HepG2 (cell line): ENCODE results near the gene SAP25. TPM values are rescaled to one million over a fixed set of nuclear protein-coding genes. Genes with fewer than 3 reads are reported as not detected.
A peak's percentile ranks its signal among the peaks of the same experiment; 100 is the strongest.

Source experiments
- AKAP8 ChIP-seq: sonication (generic); formaldehyde crosslinking; IDR thresholded peaks from 2 replicates; pipeline ENCODE4 v1.5.1; 2020; ENCODE audit warnings: mild to moderate bottlenecking, missing genetic modification reagents
- ATAD3A ChIP-seq: sonication (generic); formaldehyde crosslinking; IDR thresholded peaks from 2 replicates; pipeline ENCODE4 v1.4.0; 2020; ENCODE audit warnings: missing genetic modification reagents
- ATF5 ChIP-seq: sonication (generic); formaldehyde crosslinking; IDR thresholded peaks from 2 replicates; pipeline ENCODE4 v1.4.0; 2020; ENCODE audit warnings: mild to moderate bottlenecking, low read depth, missing genetic modification reagents
- CREM ChIP-seq, 2 experiments: sonication (generic) in 1 of 2; formaldehyde crosslinking in 1 of 2; IDR thresholded peaks; 2 replicates each; pipeline versions ENCODE4 v1.4.0 to v1.6.1; 2016 to 2020; ENCODE audit warnings: antibody characterized with exemption in 1 of 2, mild to moderate bottlenecking in 1 of 2, missing genetic modification reagents in 1 of 2
- FOXC1 ChIP-seq: sonication (generic); formaldehyde crosslinking; IDR thresholded peaks from 2 replicates; pipeline ENCODE4 v1.8.0; 2022; ENCODE audit warnings: mild to moderate bottlenecking, missing genetic modification reagents, borderline replicate concordance
- FOXK1 ChIP-seq: sonication (generic); formaldehyde crosslinking; IDR thresholded peaks from 2 replicates; pipeline ENCODE4 v1.4.0; 2020; ENCODE audit warnings: low read depth, missing genetic modification reagents, borderline replicate concordance
- HNF4A ChIP-seq: sonication (generic); formaldehyde crosslinking; IDR thresholded peaks from 2 replicates; pipeline ENCODE4 v1.4.0; 2020; ENCODE audit warnings: missing genetic modification reagents
- HNRNPL ChIP-seq: fragments of 200-400 bp; formaldehyde crosslinking; IDR thresholded peaks from 2 replicates; pipeline ENCODE4 v1.6.1; 2017; ENCODE audit warnings: mild to moderate bottlenecking, low read depth, low read length
- SOX13 ChIP-seq, 3 experiments: fragments of 450-650 bp in 1 of 3; sonication (generic) in 1 of 3; formaldehyde crosslinking in 1 of 3; IDR thresholded peaks in 2 of 3; conservative IDR thresholded peaks in 1 of 3; 2 replicates each; pipeline versions ENCODE4 v1.5.0 to v1.6.1; 2016 to 2020; ENCODE audit warnings: antibody characterized with exemption in 1 of 3, mild to moderate bottlenecking in 1 of 3, missing compliant biosample characterization in 1 of 3, missing genetic modification reagents in 1 of 3, moderate library complexity in 1 of 3
- SOX5 ChIP-seq: IDR thresholded peaks from 2 replicates; pipeline ENCODE4 v1.6.1; 2016; ENCODE audit warnings: borderline replicate concordance
- ZNF225 ChIP-seq: sonication (generic); formaldehyde crosslinking; IDR thresholded peaks from 2 replicates; pipeline ENCODE4 v1.4.0; 2020; ENCODE audit warnings: mild to moderate bottlenecking, missing genetic modification reagents
- ZNF44 ChIP-seq: sonication (generic); formaldehyde crosslinking; IDR thresholded peaks from 2 replicates; pipeline ENCODE4 v1.5.1; 2020; ENCODE audit warnings: mild to moderate bottlenecking, missing genetic modification reagents
- ZNF501 ChIP-seq: sonication (generic); formaldehyde crosslinking; IDR thresholded peaks from 2 replicates; pipeline ENCODE4 v1.5.1; 2020; ENCODE audit warnings: mild to moderate bottlenecking, moderate library complexity, missing genetic modification reagents
- polyA plus RNA-seq, 8 experiments: library from polyadenylated mRNA; depleted of rRNA in 3 of 8; stranded (reverse) in 7 of 8; unstranded in 1 of 8; fragments of >200 nt; fragmentation: Illumina TruSeq in 4 of 8; extraction: Trizol in 4 of 8; gene quantifications; 2 replicates each; pipeline versions ENCODE4 v1.2.1 to v1.2.3, GENCODE V29; 2011 to 2016; ENCODE audit warnings: low read depth in 4 of 8, missing spikeins in 1 of 8, mixed read lengths in 1 of 8; ENCODE audit not compliant: insufficient read depth in 1 of 8
- total RNA-seq, 5 experiments: library from RNA; depleted of rRNA; stranded (reverse); fragments of >200 nt; fragmentation: Illumina TruSeq; extraction: Trizol; gene quantifications; 2 replicates each; pipeline ENCODE4 v1.2.3, GENCODE V29; 2016; ENCODE audit warnings: low read depth in 1 of 5
- TF ChIP-seq, protein P1 (sequence below): sonication (generic); formaldehyde crosslinking; IDR thresholded peaks from 2 replicates; pipeline ENCODE4 v1.5.1; 2020; ENCODE audit warnings: mild to moderate bottlenecking, missing genetic modification reagents, moderate library complexity
- TF ChIP-seq, protein P2 (sequence below): IDR thresholded peaks from 2 replicates; pipeline ENCODE4 v1.6.1; 2016; ENCODE audit warnings: missing compliant biosample characterization, missing genetic modification reagents, borderline replicate concordance
- TF ChIP-seq, protein P3 (sequence below): sonication (generic); formaldehyde crosslinking; IDR thresholded peaks from 2 replicates; pipeline ENCODE4 v1.4.0; 2020; ENCODE audit warnings: mild to moderate bottlenecking, missing genetic modification reagents
- TF ChIP-seq, protein P4 (sequence below), 2 experiments: IDR thresholded peaks; 2 replicates each; pipeline ENCODE4 v1.6.1; 2011 to 2012; ENCODE audit warnings: low read length in 2 of 2, borderline replicate concordance in 1 of 2, low read depth in 1 of 2, mild to moderate bottlenecking in 1 of 2, moderate library complexity in 1 of 2

Gene SAP25
- total and polyA plus RNA-seq, 2 of the 13 experiments (the other 11 are each of a cell fraction or from before 2014, with no cell fraction given) = 0.15 to 0.20 TPM

DNA sequence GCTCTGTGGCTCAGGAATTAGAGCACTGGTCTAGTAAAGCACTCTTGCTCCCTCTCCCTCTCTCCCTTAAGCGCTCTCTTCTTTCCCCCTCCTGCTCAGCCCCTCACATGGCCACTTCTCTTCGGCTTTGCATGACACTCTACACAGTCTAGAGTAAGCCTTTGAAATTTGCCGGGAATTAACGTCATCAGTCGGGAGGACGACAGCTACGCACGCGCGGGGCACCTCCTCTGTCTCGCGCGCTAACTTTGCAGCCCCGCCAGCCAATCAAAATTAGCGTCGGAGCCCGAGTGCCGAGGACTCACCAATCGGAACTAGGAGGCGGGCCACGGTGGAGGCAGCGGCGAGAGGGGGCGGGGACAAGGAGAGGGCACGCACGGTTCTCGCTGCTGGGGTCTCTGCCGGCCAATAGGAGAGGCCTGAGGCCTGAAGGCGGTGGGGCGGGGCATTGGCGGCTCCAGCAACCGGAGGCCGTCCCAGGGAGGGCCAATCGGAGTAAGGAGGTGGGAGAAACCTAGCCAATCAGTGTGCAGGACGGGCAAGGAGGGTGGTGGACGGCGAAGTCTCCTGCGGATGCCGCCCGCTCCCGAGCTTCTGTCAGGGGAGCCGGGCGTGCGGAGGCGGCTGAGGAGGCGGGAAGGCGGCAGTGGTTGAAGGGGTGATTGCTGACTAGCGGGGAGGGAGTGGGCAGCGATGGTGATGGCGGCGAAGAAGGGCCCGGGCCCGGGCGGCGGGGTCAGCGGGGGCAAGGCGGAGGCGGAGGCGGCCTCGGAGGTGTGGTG, 34.9 kb downstream of the SAP25 start, which contains the start of gene AGFG2 (continued):
- TF ChIP-seq ATF5 (0 out of 2 replicates have a peak, but pooled peaks have one; percentile 21), ZNF225 (CRISPR knock-in tag) (peak; percentile 94; the same call in 1 of the 2 replicates), FOXC1 (CRISPR knock-in tag) (peak; percentile 79), HNRNPL (peak; percentile 36; the same call in 1 of the 2 replicates), SOX13 (IDR thresholded peaks at IDR 0.05) (0 out of 2 replicates have a peak, but pooled peaks have one; percentile 26), SOX13 (CRISPR knock-in tag; conservative IDR thresholded peaks at IDR 0.05 in 1 of 2, IDR thresholded peaks at IDR 0.05 in 1 of 2) (0 out of 4 replicates have a peak, but pooled peaks of 1 of the 2 experiments have one; percentile 24), CREM (IDR thresholded peaks at IDR 0.05) (peak; percentile 94), CREM (CRISPR knock-in tag; IDR thresholded peaks at IDR 0.05) (no peak), ATAD3A (CRISPR knock-in tag) (no peak), FOXK1 (CRISPR knock-in tag) (0 out of 2 replicates have a peak, but pooled peaks have one; percentile 41), ZNF44 (CRISPR knock-in tag) (no peak), SOX5 (CRISPR knock-in tag) (peak; percentile 7; the same call in 1 of the 2 replicates), HNF4A (CRISPR knock-in tag) (no peak), AKAP8 (CRISPR knock-in tag) (no peak; the same call in 1 of the 2 replicates), ZNF501 (CRISPR knock-in tag) (peak; percentile 84)
- TF ChIP-seq, protein P1, sequence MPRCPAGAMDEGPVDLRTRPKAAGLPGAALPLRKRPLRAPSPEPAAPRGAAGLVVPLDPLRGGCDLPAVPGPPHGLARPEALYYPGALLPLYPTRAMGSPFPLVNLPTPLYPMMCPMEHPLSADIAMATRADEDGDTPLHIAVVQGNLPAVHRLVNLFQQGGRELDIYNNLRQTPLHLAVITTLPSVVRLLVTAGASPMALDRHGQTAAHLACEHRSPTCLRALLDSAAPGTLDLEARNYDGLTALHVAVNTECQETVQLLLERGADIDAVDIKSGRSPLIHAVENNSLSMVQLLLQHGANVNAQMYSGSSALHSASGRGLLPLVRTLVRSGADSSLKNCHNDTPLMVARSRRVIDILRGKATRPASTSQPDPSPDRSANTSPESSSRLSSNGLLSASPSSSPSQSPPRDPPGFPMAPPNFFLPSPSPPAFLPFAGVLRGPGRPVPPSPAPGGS (CRISPR knock-in tag) = 0 out of 2 replicates have a peak, but pooled peaks have one; percentile 29
- TF ChIP-seq, protein P2, sequence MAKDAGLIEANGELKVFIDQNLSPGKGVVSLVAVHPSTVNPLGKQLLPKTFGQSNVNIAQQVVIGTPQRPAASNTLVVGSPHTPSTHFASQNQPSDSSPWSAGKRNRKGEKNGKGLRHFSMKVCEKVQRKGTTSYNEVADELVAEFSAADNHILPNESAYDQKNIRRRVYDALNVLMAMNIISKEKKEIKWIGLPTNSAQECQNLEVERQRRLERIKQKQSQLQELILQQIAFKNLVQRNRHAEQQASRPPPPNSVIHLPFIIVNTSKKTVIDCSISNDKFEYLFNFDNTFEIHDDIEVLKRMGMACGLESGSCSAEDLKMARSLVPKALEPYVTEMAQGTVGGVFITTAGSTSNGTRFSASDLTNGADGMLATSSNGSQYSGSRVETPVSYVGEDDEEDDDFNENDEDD (CRISPR knock-in tag) = peak; percentile 99
- TF ChIP-seq, protein P3, sequence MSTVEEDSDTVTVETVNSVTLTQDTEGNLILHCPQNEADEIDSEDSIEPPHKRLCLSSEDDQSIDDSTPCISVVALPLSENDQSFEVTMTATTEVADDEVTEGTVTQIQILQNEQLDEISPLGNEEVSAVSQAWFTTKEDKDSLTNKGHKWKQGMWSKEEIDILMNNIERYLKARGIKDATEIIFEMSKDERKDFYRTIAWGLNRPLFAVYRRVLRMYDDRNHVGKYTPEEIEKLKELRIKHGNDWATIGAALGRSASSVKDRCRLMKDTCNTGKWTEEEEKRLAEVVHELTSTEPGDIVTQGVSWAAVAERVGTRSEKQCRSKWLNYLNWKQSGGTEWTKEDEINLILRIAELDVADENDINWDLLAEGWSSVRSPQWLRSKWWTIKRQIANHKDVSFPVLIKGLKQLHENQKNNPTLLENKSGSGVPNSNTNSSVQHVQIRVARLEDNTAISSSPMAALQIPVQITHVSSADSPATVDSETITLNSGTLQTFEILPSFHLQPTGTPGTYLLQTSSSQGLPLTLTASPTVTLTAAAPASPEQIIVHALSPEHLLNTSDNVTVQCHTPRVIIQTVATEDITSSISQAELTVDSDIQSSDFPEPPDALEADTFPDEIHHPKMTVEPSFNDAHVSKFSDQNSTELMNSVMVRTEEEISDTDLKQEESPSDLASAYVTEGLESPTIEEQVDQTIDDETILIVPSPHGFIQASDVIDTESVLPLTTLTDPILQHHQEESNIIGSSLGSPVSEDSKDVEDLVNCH (CRISPR knock-in tag) = no peak
- TF ChIP-seq, protein P4, sequence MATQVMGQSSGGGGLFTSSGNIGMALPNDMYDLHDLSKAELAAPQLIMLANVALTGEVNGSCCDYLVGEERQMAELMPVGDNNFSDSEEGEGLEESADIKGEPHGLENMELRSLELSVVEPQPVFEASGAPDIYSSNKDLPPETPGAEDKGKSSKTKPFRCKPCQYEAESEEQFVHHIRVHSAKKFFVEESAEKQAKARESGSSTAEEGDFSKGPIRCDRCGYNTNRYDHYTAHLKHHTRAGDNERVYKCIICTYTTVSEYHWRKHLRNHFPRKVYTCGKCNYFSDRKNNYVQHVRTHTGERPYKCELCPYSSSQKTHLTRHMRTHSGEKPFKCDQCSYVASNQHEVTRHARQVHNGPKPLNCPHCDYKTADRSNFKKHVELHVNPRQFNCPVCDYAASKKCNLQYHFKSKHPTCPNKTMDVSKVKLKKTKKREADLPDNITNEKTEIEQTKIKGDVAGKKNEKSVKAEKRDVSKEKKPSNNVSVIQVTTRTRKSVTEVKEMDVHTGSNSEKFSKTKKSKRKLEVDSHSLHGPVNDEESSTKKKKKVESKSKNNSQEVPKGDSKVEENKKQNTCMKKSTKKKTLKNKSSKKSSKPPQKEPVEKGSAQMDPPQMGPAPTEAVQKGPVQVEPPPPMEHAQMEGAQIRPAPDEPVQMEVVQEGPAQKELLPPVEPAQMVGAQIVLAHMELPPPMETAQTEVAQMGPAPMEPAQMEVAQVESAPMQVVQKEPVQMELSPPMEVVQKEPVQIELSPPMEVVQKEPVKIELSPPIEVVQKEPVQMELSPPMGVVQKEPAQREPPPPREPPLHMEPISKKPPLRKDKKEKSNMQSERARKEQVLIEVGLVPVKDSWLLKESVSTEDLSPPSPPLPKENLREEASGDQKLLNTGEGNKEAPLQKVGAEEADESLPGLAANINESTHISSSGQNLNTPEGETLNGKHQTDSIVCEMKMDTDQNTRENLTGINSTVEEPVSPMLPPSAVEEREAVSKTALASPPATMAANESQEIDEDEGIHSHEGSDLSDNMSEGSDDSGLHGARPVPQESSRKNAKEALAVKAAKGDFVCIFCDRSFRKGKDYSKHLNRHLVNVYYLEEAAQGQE (IDR thresholded peaks at IDR 0.05; ENCODE audit: borderline replicate concordance in 1 of 2, low read depth in 1 of 2, low read length in 2 of 2) = peak in 1 of 2 experiments; percentile 51; a peak in 2 of 4 replicates
